Glutamatergic neuron (in vitro differentiated cells): Measurements from ENCODE around the gene LCP1. TPM values are rescaled to one million over a fixed set of nuclear protein-coding genes. Genes with fewer than 3 reads are reported as not detected.
A peak's percentile ranks its signal among the peaks of the same experiment; 100 is the strongest.

Source experiments
- DNase-seq: peaks from one replicate; pipeline ENCODE4 v3.0.0; 2022
- H3K27ac Mint-ChIP-seq: one replicate; pipeline ENCODE4 v1.8.0; 2020; ENCODE audit warnings: mild to moderate bottlenecking, mixed read lengths, inconsistent platforms; ENCODE audit not compliant: unreplicated experiment
- H3K27me3 Mint-ChIP-seq: one replicate; pipeline ENCODE4 v1.8.0; 2020; ENCODE audit warnings: mild to moderate bottlenecking, moderate library complexity, mixed read lengths, inconsistent platforms; ENCODE audit not compliant: unreplicated experiment
- H3K36me3 Mint-ChIP-seq: one replicate; pipeline ENCODE4 v1.8.0; 2020; ENCODE audit warnings: mild to moderate bottlenecking, mixed read lengths, inconsistent platforms; ENCODE audit not compliant: unreplicated experiment
- H3K4me1 Mint-ChIP-seq: one replicate; pipeline ENCODE4 v1.8.0; 2020; ENCODE audit warnings: mild to moderate bottlenecking, low read depth, mixed read lengths, inconsistent platforms; ENCODE audit not compliant: unreplicated experiment
- H3K4me3 Mint-ChIP-seq: one replicate; pipeline ENCODE4 v1.8.0; 2020; ENCODE audit warnings: mild to moderate bottlenecking, mixed read lengths, inconsistent platforms; ENCODE audit not compliant: unreplicated experiment
- H3K9me3 Mint-ChIP-seq: one replicate; pipeline ENCODE4 v1.8.0; 2020; ENCODE audit warnings: mild to moderate bottlenecking, moderate library complexity, mixed read lengths, inconsistent platforms; ENCODE audit not compliant: unreplicated experiment
- total RNA-seq: library from RNA; stranded (reverse); fragmentation: NEBNext Ultra II Directional; extraction: Animal tissue kit (Norgen Biotek cat#: 25700); gene quantifications from one replicate; pipeline ENCODE4 v1.2.1, GENCODE V29; 2021; ENCODE audit not compliant: unreplicated experiment
- TF ChIP-seq, protein P1 (sequence below): fragments of 200-600 bp; sonication (generic); IDR thresholded peaks from one replicate; pipeline ENCODE4 v1.5.0; 2021; ENCODE audit not compliant: partially characterized antibody, unreplicated experiment

Gene LCP1
- total RNA-seq, 1 donor from 2014 or later, result 0.71 TPM

DNA sequence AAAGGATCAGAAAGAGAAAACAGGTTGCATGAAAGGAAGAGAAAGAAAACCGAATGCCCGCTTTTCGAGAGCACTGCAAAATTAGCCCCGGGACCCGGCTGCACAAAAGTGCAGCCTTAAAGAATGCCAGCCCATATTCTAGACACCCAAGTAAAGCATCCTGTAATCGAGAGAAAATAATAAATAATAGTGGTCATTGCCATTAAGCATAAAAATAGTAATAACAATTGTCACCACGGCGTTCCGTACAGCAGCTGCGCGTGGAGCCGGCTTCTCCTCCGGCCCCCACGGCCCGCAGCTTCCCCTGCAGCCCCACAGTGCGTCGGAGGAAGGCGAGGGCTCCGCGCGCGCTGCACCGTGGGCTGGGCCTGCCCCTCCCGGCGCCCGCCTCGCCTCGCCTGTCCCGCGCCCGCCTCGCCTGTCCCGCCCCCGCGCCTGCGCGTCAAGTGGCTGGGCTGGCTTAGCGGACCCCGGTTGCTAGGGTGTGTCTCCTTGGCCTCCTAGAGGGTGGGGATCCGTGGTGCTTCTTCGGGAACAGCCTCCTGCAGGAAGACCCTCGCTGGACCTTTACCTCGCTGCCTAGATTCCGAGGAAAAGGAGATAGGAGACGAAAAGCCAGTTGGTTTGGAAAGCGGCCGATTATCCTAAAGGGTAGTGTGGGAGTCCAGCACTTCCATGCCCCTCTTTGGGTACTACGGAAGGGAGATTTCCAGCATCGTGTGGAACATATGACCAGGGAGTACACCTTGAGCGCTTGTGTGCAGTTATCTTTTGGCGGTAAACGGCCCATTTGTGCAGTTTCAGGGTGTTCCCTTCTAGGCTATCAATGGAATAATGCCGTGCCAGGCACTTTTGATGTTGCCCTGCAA lies 29.7 kb upstream of the LCP1 start, which contains the start of gene LRRC63:
Gene LRRC63, plus strand, starts transcription at position 446 of the 869 bp plus-strand sequence. CDS start 1,107 bp downstream, outside the sequence.
- Mint-ChIP-seq H3K36me3 (no peaks in the 10 kb centered on the region), H3K27me3 (no peaks in the 10 kb centered on the region), H3K9me3 (no peaks in the 10 kb centered on the region), H3K4me1 (peaks cover 3% of the 10 kb centered on the region), H3K4me3 (peak within 1 kb of the TSS; percentile 78), H3K27ac (peak within 1 kb of the TSS; percentile 0)
- TF ChIP-seq, protein P1, sequence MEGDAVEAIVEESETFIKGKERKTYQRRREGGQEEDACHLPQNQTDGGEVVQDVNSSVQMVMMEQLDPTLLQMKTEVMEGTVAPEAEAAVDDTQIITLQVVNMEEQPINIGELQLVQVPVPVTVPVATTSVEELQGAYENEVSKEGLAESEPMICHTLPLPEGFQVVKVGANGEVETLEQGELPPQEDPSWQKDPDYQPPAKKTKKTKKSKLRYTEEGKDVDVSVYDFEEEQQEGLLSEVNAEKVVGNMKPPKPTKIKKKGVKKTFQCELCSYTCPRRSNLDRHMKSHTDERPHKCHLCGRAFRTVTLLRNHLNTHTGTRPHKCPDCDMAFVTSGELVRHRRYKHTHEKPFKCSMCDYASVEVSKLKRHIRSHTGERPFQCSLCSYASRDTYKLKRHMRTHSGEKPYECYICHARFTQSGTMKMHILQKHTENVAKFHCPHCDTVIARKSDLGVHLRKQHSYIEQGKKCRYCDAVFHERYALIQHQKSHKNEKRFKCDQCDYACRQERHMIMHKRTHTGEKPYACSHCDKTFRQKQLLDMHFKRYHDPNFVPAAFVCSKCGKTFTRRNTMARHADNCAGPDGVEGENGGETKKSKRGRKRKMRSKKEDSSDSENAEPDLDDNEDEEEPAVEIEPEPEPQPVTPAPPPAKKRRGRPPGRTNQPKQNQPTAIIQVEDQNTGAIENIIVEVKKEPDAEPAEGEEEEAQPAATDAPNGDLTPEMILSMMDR, result no peak
- peak; percentile 80 for DNase-seq

DNA sequence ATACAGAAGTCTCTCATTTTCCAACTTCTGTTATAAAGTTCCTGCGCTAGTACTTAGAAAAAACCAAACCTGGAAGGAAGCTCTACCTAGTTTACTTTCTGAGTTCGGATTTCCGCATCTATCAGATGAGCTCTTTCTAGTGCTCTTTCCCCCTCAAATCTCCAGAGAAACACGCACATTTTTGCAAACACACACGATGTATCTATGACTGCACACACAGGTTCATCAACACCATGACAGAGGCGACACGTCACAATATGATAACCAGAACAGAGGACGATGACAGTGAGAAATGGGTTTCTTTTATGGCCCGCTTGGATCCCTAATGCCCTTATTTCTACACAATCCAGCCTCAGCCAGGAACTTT lies 29.1 kb upstream of the LCP1 start:
- no peaks in the 10 kb centered on the region for H3K27me3 Mint-ChIP-seq
- no peaks in the 10 kb centered on the region for H3K9me3 Mint-ChIP-seq
- TF ChIP-seq, protein P1, result no peak
- no peaks in the 10 kb centered on the region for H3K36me3 Mint-ChIP-seq
- H3K4me1 Mint-ChIP-seq, result peaks cover 3% of the 10 kb centered on the region
- peak overlapping the region; percentile 78 for H3K4me3 Mint-ChIP-seq
- no peak for DNase-seq
- H3K27ac Mint-ChIP-seq, result peak overlapping the region; percentile 0

DNA sequence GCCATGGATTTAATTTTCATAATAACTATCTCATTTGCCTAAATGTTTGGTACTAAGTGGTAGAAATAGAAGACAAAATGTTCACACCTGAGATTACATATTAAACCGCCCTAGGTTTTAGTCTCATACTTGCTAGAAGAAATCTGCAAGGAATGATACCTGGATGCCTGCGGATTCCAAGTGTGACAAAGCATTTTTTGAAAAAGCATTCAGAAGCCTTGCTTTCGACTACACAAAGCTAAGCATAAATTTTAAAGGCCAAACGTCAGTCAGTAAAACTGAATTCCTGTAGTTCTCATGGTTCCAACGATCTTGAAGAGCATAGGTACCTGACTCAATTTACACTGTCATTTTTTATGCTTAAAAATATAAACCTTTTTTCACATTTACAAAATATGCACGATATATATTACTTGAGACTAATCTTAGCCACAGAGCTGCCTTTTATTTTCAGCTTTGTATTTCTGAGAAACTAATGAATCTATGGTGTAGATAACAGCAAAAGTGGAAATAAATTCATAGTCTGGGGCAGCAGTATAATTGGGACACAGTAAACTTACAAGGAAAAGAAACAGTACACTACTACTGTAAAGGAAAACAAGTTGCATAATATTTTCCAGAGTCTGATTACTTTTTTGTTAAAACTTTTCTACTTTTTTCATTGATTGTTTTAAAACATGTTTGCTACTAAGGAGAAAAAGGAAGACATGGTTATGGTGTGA lies 28.5 kb upstream of the LCP1 start:
- no peaks in the 10 kb centered on the region for H3K36me3 Mint-ChIP-seq
- peaks cover 3% of the 10 kb centered on the region for H3K4me1 Mint-ChIP-seq
- H3K4me3 Mint-ChIP-seq, result peak overlapping the region; percentile 78

DNA sequence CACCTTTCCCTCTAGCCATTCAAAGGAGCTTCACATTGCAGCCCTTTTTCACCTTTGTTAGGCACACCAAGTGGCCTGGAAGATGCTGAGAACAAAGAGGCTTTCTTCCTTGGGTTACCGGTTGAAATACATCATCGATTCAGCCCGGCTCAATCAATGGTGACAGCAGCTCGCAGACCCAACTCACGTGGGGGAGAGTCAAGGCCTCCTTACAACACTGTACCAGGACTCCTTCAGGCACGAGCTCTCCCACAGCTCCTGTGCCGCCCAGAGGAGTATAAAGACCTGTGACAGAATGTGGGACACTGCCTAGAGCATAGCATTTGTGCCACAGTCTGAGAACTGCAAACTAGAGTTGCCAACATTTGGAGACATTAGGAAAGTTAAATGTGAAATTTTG lies 25.9 kb upstream of the LCP1 start:
- no peak overlapping the region for H3K4me3 Mint-ChIP-seq
- H3K9me3 Mint-ChIP-seq, result no peaks in the 10 kb centered on the region
- TF ChIP-seq, protein P1, result no peak
- H3K4me1 Mint-ChIP-seq, result peaks cover 3% of the 10 kb centered on the region
- no peak overlapping the region for H3K27ac Mint-ChIP-seq
- no peak for DNase-seq
- H3K27me3 Mint-ChIP-seq, result no peaks in the 10 kb centered on the region
- H3K36me3 Mint-ChIP-seq, result no peaks in the 10 kb centered on the region

More for the DNA sequence above, 28.5 kb upstream of the LCP1 start:
- no peaks in the 10 kb centered on the region for H3K27me3 Mint-ChIP-seq
- TF ChIP-seq, protein P1, result no peak
- no peak overlapping the region for H3K27ac Mint-ChIP-seq
- no peak for DNase-seq
- no peaks in the 10 kb centered on the region for H3K9me3 Mint-ChIP-seq
